AG08396 (cell line): ENCODE results near the gene DPP7.

Experiments used
- DNase-seq: peaks from one replicate; pipeline ENCODE4 v3.0.0; 2012; ENCODE audit warnings: low spot score, mixed read lengths

DPP7 gene

GRCh38 chr9:137088121-137088520 lies 26.4 kb downstream of the DPP7 start:
- DNase-seq, result no peak

DNA sequence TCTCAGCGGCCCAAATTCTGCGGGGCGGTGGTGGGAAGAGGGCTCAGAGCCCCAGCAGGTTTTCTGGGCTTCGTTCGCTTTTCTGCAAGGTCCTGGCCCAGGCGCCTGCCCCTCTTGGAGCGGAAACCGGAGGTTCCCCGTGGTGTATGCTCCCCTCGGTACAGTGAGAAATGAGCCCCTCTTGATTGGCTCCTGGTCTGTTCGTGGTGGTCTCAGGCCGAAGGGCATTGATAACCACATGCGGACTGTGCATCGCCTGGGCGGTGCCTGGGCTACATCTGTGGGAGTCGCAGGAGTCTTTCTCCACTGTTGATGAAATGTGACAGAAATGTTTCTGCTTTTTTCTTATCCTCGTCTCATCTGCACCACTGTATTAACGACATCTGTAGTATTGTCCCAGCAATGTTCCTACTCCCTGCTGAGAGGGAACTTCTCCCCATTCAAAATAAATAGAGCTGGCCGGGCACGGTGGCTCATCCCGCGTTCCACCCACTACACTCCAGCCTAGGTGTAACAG lies 27.1 kb downstream of the DPP7 start:
- no peak for DNase-seq

GRCh38 chr9:137086531-137087408 lies 27.8 kb downstream of the DPP7 start, which contains the start of gene MAN1B1:
Gene MAN1B1, plus strand, starts transcription at chr9:137086985. Its CDS starts 15 bp downstream, at chr9:137087000.
- DNase-seq, result peak; percentile 100

- peak; percentile 63 for DNase-seq
These were observed 28.5 kb downstream of the DPP7 start for GRCh38 chr9:137085920-137086530.

DNA sequence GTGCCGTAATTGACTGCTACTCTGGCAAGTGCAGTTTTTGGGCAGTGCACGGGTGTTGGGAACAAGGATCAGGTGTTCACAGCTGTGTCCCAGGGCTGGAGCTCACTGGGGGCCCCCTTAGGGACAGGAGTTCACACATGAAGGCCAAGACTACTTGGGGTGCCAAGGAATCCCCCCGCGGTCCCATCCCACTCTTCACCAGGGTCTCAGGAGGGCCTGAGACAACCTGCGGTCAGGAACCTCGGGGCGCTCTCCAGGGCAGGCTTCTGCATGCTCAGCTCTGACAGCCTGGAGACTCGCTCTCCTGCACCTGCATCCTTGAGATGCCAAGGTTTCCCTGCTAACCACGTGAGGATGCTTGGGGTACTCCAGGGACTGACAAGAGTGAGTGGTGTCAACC lies 30.0 kb downstream of the DPP7 start:
- no peak for DNase-seq

DNA sequence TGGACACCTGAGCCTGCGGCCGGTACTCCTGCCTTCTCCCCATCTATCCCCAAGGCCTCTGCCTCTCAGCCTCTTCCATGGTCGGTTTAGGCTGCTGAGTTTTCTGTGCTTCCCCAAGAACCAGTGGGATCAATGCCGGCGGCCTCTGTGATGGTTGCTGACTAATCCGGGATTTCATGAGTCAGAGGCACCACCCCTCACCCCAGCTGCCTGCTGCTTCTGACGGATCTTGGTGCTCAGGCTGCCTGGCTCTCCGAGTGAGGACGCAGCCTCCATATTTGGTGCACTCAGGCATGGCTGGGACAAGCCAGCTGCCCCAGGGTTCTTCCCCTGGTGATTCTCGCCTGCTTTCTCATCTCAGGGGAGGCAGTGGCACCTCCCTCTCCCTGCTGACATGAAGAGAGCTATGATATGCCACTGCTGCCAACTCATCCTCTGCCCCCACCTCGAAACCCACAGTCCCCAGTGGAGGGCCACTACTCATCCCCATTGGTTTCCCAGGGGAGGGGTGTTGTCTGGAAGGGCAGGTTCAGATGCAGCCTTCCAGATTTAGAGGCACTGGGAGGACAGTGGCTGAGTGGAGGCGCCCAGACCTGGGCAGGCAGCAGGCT lies 31.0 kb downstream of the DPP7 start:
- peak; percentile 89 for DNase-seq

DNA sequence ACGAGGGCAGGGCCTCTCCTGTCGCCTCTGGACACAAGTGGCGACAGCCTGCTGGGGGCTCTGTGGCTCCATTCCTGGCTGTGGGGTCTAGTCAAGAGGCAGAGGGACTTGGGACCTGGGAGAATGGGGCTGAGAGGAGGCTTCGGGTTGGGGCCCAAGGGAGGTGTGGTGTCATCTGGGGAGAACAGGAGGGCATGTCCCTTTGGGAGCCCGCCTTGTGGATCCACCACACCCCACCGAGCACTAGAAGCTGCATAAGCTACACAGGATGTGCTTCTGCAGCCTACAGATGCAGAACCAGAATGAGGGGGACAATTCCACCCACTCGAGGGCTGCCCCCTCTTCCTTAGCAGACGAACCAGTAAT lies 31.6 kb downstream of the DPP7 start:
- DNase-seq, result no peak

DNA sequence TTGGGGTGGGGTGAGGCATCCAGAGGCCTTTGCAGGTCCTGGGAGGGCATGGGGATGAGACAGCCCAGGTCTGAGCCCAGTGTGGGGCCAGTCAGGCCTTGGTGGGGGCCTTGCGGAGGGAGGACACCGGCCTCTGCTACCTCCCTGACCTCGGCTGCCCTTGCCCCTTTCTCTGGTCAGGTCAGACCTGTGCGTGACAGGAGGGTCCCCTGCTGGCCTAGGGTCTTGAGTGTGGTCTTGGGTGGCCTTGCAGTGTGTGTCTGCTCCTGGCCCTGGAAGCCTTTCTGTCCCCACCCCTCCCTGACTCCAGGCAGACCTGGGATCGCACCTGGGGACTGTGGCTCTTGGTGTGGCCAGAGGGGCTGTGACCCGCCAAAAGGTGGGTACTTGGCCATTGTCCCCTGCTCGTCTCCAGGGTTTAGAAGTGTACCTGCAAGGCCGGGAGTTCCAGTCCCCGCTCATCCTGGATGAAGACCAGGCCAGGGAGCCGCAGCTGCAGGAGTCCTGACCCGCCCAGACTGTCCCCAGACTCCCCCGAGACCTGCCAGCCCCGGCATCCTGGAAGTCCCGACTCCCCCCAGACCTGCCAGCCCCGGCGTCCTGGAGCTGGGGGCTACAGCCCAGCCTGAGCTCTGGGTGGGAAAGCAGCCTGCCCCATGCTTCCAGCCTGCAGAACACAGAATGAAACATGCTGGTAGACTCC lies 32.2 kb downstream of the DPP7 start:
- DNase-seq, result no peak

DNA sequence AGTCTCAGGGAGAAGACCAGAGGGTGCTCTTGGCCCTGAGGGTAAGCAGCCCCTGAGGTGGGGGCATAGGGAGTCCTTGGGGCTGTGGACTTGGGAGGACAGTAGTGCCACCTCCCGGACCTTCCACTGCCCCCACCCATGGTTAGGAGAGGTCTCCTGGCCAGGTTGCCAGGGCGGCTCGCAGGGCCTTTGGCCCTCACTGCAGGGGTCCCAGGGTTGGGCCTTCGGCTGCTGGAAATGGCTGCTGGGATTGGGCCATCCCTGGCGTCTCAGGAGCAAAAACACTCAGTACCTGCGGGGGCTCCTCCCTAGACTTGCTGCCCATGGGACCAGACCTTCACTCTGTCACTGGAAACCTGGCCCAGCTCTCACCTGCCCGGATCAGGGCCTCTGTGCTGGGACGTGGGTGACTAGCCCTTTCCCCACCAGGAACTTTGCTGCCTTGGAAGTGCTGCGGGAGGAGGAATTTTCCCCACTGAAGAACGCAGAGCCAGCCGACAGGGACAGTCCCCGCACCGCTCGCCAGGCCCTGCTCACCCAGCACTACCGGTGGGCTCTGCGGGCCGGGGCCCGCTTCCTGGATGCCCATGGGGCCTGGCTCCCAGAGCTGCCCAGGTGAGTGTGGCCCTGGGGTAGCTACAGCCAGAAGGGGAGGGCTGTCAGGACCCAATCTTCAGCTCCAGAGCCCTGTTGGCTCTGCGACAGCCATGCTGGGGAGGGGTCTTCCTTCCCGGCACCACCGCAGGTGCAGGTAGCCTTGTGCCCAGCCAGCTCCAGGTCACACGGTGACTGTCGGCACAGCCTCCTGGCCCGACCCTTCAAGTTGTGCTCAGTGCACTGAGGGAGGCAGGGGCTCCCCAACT lies 34.0 kb downstream of the DPP7 start:
- no peak for DNase-seq

DNA sequence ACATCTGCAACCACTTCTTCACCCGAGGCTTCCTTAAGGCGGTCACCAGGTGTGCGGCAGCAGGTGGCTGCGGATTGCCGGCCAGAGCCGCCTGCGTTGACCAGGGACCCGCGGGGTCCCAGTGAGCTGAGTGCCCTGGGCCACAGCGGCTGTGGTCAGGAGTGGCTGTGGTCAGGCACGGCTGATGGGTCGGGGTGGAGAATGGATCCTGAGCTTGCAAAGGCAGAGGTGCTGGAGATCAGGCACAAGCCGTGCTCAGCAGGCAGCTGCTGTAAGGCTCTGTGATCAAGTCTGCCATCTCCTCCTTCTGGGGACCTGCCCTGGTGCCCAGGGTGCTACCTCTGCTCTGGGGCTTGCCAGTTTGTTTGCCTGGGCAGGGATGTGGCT lies 35.1 kb downstream of the DPP7 start:
- no peak for DNase-seq

GRCh38 chr9:137078701-137079400 lies 35.7 kb downstream of the DPP7 start:
- DNase-seq, result no peak

DNA sequence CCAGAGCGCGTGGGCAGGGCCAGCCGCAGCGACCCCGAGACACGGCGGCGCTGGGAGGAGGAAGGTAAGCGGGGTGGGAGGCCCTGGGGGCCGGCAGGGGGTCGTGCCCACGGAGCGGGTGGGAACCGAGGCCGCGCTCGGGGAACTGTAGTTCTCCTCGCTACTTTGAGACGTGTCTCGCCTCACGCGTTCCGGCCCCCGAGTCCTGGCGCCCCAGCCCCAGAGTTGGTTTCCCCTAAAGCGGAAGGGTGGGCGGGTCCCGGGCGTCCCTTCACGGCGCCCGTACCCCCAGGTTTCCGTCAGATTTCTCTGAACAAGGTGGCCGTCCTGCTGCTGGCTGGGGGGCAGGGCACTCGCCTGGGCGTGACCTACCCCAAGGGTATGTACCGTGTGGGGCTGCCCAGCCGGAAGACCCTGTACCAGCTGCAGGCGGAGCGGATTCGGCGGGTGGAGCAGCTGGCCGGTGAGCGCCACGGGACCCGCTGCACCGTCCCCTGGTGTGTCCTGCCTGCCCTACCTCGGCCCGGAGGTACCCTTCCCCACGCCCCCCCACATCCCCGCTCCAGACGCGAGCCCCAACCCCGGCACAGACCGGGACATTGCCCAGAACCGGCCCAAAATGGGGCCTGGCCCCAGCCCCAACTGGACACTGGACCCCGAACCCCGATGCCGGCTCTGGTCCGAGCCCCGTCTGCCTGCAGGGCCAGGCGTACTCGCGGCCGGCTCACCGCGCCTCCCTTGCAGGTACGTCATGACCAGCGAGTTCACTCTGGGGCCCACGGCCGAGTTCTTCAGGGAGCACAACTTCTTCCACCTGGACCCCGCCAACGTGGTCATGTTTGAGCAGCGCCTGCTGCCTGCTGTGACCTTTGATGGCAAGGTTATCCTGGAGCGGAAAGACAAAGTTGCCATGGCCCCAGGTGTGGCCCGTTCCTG lies 36.5 kb downstream of the DPP7 start:
- DNase-seq, result no peak

GRCh38 chr9:137077010-137077747 lies 37.4 kb downstream of the DPP7 start, which contains the start of gene UAP1L1:
Gene UAP1L1, plus strand, starts transcription at chr9:137077517. Its CDS starts 16 bp downstream, at chr9:137077533.
- peak; percentile 89 for DNase-seq

DNA sequence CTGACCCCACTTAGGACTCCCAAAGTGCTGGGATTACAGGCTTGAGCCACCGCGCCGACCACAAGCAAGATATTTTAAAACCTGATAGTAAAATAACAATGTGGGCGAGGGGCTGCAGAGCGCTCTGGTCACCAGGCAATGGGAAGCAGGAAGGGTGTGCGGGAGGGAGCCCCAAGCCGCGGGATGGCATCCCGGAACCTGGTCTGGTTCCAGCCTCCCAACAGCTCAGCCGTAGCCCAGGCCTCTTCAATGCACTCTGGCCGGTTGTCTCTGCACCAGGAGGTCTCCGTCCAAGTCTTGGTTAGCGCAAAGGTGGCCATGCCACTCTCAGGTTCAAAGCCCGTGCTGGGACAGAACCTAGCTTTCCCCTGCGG lies 37.9 kb downstream of the DPP7 start:
- no peak for DNase-seq

- no peak for DNase-seq
These were observed 39.2 kb downstream of the DPP7 start for GRCh38 chr9:137075275-137075775.

DNA sequence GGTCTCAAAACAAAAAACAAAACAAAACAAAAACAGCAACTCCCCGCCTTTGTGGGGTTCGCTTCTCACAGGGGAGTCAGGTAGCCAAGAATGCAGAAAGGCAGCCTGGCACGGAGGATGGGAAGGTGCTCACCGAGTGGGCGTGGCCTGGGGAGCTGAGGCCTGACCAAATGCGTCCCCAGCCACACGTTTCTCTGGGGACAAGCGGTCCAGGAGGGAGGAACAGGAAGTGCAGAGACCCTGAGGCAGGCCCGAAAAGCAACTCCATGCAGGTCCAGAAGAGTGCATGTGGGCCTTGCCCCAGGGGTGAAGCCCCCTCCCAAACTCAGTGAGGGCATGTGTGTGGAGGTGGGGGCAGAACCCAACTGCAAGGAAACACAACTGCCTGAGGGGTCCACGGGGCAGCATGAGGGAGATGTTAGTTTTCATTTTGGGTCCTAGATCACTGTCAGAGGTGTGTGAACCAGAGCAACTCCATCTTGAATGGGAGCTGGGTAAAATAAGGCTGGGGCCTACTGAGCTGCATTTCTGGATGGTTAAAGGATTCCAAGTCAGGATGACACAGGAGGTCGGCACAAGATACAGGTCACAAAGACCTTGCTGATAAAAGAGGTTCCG lies 39.8 kb downstream of the DPP7 start:
- DNase-seq, result no peak

- no peak for DNase-seq
These were observed 40.5 kb downstream of the DPP7 start for GRCh38 chr9:137073992-137074399.

GRCh38 chr9:137071282-137071681 lies 43.3 kb downstream of the DPP7 start:
- DNase-seq, result no peak
